ENCODE results near the gene RABEPK.
"Not testable (repeated sequence)": the region's sequence is repeated elsewhere in the genome, so short reads cannot be mapped to it uniquely, and the experiment has no call there.

- TF ChIP-seq CTCF, POLR2A, POLR2AphosphoS5 (IDR thresholded peaks at IDR 0.05): not testable (repeated sequence)
Measured at GRCh38 chr9:125181756-125182155, 18.6 kb upstream of the RABEPK start.

Measured in suprapubic skin (tissue), 4 donors.